WTC11 (cell line): ENCODE results near the gene NANP. TPM values are rescaled to one million over a fixed set of nuclear protein-coding genes. Genes with fewer than 3 reads are reported as not detected.

ENCODE experiments used
- ATF1 ChIP-seq: sonication (generic); formaldehyde crosslinking; IDR thresholded peaks from 2 replicates; pipeline ENCODE4 v1.8.1; 2023; ENCODE audit warnings: mild to moderate bottlenecking, moderate library complexity, missing genetic modification reagents
- ELF4 ChIP-seq: sonication (generic); formaldehyde crosslinking; IDR thresholded peaks from 2 replicates; pipeline ENCODE4 v1.8.1; 2022; ENCODE audit warnings: low read depth, mild to moderate bottlenecking, moderate library complexity, missing genetic modification reagents
- FOXP1 ChIP-seq: sonication (generic); formaldehyde crosslinking; IDR thresholded peaks from 2 replicates; pipeline ENCODE4 v1.8.0; 2022; ENCODE audit warnings: missing genetic modification reagents, mild to moderate bottlenecking, moderate library complexity, borderline replicate concordance
- HMGA2 ChIP-seq: fragments of 250-450 bp; sonication (Bioruptor Pico); IDR thresholded peaks from 2 replicates; pipeline ENCODE4 v1.4.0; 2021; ENCODE audit warnings: mild to moderate bottlenecking, moderate library complexity
- JUN ChIP-seq: sonication (generic); formaldehyde crosslinking; IDR thresholded peaks from 2 replicates; pipeline ENCODE4 v1.8.0; 2023; ENCODE audit warnings: mild to moderate bottlenecking, missing genetic modification reagents
- KAT7 ChIP-seq: sonication (generic); formaldehyde crosslinking; IDR thresholded peaks from 2 replicates; pipeline ENCODE4 v1.8.1; 2023; ENCODE audit warnings: missing genetic modification reagents, mild to moderate bottlenecking, borderline replicate concordance
- NFE2L1 ChIP-seq: sonication (generic); formaldehyde crosslinking; IDR thresholded peaks from 2 replicates; pipeline ENCODE4 v1.8.1; 2023; ENCODE audit warnings: missing genetic modification reagents
- NR1H2 ChIP-seq: sonication (generic); formaldehyde crosslinking; IDR thresholded peaks from 2 replicates; pipeline ENCODE4 v1.9.0; 2021; ENCODE audit warnings: mild to moderate bottlenecking, moderate library complexity, missing genetic modification reagents
- SOX15 ChIP-seq: fragments of 250-450 bp; sonication (Bioruptor Pico); IDR thresholded peaks from 2 replicates; pipeline ENCODE4 v1.9.0; 2021; ENCODE audit warnings: mild to moderate bottlenecking
- ZBTB21 ChIP-seq: sonication (generic); formaldehyde crosslinking; IDR thresholded peaks from 2 replicates; pipeline ENCODE4 v1.8.1; 2023; ENCODE audit warnings: mild to moderate bottlenecking, missing genetic modification reagents, borderline replicate concordance
- total RNA-seq: library from RNA; stranded (reverse); gene quantifications from 3 replicates; pipeline ENCODE4 v1.2.3, GENCODE V29; 2021
- TF ChIP-seq, protein P1 (sequence below): sonication (generic); formaldehyde crosslinking; IDR thresholded peaks from 2 replicates; pipeline ENCODE4 v1.8.0; 2023; ENCODE audit warnings: missing genetic modification reagents, mild to moderate bottlenecking, borderline replicate concordance
- TF ChIP-seq, protein P2 (sequence below): fragments of 250-450 bp; sonication (Bioruptor Pico); IDR thresholded peaks from 2 replicates; pipeline ENCODE4 v1.9.0; 2021; ENCODE audit warnings: mild to moderate bottlenecking, borderline replicate concordance
- TF ChIP-seq, protein P3 (sequence below): sonication (generic); formaldehyde crosslinking; IDR thresholded peaks from 2 replicates; pipeline ENCODE4 v1.8.1; 2022; ENCODE audit warnings: mild to moderate bottlenecking, missing genetic modification reagents, moderate library complexity, borderline replicate concordance
- TF ChIP-seq, protein P4 (sequence below): fragments of 250-450 bp; sonication (Bioruptor Pico); IDR thresholded peaks from 2 replicates; pipeline ENCODE4 v1.8.0; 2021; ENCODE audit warnings: mild to moderate bottlenecking
- TF ChIP-seq, protein P5 (sequence below): sonication (generic); formaldehyde crosslinking; IDR thresholded peaks from 2 replicates; pipeline ENCODE4 v1.8.1; 2022; ENCODE audit warnings: mild to moderate bottlenecking, moderate library complexity, missing genetic modification reagents
- TF ChIP-seq, protein P6 (sequence below): sonication (generic); formaldehyde crosslinking; IDR thresholded peaks from 2 replicates; pipeline ENCODE4 v1.8.0; 2022; ENCODE audit warnings: mild to moderate bottlenecking, missing genetic modification reagents
- TF ChIP-seq, protein P7 (sequence below): sonication (generic); formaldehyde crosslinking; IDR thresholded peaks from 2 replicates; pipeline ENCODE4 v1.8.1; 2023; ENCODE audit warnings: mild to moderate bottlenecking, missing genetic modification reagents, moderate library complexity
- TF ChIP-seq, protein P8 (sequence below): sonication (generic); formaldehyde crosslinking; IDR thresholded peaks from 2 replicates; pipeline ENCODE4 v1.8.0; 2022; ENCODE audit warnings: mild to moderate bottlenecking, missing genetic modification reagents
- TF ChIP-seq, protein P9 (sequence below): sonication (generic); formaldehyde crosslinking; IDR thresholded peaks from 2 replicates; pipeline ENCODE4 v1.8.1; 2023; ENCODE audit warnings: mild to moderate bottlenecking, missing genetic modification reagents

Gene NANP
- total RNA-seq, 1 experiment from 2014 or later: 4.8 TPM

DNA sequence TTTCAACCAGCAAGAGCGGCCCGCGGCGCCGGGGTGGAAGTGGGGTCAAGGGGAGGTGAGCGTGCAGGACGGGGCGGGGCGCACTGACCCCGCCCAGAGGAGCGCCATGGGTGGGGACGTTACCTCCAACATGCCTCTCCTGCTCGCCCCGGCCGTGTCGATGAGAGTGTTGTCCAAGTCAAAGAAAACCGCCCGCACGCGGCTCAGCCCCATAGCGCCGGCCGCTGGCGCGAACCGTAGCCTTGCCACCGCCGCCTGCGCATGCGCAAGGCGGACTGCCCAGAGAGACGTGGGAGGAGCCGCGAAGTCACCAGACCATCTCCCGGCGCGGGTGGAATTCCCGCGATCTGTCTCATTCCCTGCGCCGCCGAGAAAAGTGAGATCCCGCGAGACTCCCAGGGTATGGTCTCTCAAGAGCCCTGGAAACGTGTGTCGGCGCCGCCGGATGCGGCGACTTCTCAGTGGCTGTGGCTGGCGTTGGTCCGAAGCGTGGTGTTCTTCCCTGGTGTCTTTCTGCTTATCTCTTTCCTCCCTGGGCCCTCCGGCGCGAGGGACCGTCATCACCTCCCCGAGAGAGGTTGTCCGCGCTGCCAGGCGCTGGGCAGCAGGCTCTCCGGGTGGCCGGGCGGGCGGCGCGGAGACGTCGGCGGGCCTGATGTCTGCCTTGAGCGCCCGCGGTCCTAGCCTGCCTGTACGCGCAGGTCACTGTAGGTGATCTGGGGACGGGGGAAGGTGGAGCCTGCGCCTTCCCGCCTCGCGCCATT lies at the start of gene NANP (continued):
- TF ChIP-seq, protein P1, sequence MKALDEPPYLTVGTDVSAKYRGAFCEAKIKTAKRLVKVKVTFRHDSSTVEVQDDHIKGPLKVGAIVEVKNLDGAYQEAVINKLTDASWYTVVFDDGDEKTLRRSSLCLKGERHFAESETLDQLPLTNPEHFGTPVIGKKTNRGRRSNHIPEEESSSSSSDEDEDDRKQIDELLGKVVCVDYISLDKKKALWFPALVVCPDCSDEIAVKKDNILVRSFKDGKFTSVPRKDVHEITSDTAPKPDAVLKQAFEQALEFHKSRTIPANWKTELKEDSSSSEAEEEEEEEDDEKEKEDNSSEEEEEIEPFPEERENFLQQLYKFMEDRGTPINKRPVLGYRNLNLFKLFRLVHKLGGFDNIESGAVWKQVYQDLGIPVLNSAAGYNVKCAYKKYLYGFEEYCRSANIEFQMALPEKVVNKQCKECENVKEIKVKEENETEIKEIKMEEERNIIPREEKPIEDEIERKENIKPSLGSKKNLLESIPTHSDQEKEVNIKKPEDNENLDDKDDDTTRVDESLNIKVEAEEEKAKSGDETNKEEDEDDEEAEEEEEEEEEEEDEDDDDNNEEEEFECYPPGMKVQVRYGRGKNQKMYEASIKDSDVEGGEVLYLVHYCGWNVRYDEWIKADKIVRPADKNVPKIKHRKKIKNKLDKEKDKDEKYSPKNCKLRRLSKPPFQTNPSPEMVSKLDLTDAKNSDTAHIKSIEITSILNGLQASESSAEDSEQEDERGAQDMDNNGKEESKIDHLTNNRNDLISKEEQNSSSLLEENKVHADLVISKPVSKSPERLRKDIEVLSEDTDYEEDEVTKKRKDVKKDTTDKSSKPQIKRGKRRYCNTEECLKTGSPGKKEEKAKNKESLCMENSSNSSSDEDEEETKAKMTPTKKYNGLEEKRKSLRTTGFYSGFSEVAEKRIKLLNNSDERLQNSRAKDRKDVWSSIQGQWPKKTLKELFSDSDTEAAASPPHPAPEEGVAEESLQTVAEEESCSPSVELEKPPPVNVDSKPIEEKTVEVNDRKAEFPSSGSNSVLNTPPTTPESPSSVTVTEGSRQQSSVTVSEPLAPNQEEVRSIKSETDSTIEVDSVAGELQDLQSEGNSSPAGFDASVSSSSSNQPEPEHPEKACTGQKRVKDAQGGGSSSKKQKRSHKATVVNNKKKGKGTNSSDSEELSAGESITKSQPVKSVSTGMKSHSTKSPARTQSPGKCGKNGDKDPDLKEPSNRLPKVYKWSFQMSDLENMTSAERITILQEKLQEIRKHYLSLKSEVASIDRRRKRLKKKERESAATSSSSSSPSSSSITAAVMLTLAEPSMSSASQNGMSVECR (CRISPR knock-in tag): peak; percentile 94
- TF ChIP-seq, protein P2, sequence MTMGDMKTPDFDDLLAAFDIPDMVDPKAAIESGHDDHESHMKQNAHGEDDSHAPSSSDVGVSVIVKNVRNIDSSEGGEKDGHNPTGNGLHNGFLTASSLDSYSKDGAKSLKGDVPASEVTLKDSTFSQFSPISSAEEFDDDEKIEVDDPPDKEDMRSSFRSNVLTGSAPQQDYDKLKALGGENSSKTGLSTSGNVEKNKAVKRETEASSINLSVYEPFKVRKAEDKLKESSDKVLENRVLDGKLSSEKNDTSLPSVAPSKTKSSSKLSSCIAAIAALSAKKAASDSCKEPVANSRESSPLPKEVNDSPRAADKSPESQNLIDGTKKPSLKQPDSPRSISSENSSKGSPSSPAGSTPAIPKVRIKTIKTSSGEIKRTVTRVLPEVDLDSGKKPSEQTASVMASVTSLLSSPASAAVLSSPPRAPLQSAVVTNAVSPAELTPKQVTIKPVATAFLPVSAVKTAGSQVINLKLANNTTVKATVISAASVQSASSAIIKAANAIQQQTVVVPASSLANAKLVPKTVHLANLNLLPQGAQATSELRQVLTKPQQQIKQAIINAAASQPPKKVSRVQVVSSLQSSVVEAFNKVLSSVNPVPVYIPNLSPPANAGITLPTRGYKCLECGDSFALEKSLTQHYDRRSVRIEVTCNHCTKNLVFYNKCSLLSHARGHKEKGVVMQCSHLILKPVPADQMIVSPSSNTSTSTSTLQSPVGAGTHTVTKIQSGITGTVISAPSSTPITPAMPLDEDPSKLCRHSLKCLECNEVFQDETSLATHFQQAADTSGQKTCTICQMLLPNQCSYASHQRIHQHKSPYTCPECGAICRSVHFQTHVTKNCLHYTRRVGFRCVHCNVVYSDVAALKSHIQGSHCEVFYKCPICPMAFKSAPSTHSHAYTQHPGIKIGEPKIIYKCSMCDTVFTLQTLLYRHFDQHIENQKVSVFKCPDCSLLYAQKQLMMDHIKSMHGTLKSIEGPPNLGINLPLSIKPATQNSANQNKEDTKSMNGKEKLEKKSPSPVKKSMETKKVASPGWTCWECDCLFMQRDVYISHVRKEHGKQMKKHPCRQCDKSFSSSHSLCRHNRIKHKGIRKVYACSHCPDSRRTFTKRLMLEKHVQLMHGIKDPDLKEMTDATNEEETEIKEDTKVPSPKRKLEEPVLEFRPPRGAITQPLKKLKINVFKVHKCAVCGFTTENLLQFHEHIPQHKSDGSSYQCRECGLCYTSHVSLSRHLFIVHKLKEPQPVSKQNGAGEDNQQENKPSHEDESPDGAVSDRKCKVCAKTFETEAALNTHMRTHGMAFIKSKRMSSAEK: no peak
- TF ChIP-seq JUN (CRISPR knock-in tag) (peak; percentile 65; the same call in 1 of the 2 replicates), ZBTB21 (CRISPR knock-in tag) (peak; percentile 21; the same call in 1 of the 2 replicates), HMGA2 (no peak), NR1H2 (CRISPR knock-in tag) (peak; percentile 81; the same call in 1 of the 2 replicates), NFE2L1 (peak; percentile 77; the same call in 1 of the 2 replicates), KAT7 (0 out of 2 replicates have a peak, but pooled peaks have one; percentile 49), ELF4 (CRISPR knock-in tag) (no peak), FOXP1 (CRISPR knock-in tag) (peak; percentile 86), ATF1 (CRISPR knock-in tag) (0 out of 2 replicates have a peak, but pooled peaks have one; percentile 22), SOX15 (no peak)
- TF ChIP-seq, protein P3, sequence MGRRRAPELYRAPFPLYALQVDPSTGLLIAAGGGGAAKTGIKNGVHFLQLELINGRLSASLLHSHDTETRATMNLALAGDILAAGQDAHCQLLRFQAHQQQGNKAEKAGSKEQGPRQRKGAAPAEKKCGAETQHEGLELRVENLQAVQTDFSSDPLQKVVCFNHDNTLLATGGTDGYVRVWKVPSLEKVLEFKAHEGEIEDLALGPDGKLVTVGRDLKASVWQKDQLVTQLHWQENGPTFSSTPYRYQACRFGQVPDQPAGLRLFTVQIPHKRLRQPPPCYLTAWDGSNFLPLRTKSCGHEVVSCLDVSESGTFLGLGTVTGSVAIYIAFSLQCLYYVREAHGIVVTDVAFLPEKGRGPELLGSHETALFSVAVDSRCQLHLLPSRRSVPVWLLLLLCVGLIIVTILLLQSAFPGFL: peak; percentile 77; the same call in 1 of the 2 replicates
- TF ChIP-seq, protein P4, sequence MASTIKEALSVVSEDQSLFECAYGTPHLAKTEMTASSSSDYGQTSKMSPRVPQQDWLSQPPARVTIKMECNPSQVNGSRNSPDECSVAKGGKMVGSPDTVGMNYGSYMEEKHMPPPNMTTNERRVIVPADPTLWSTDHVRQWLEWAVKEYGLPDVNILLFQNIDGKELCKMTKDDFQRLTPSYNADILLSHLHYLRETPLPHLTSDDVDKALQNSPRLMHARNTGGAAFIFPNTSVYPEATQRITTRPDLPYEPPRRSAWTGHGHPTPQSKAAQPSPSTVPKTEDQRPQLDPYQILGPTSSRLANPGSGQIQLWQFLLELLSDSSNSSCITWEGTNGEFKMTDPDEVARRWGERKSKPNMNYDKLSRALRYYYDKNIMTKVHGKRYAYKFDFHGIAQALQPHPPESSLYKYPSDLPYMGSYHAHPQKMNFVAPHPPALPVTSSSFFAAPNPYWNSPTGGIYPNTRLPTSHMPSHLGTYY (CRISPR knock-in tag): no peak
- TF ChIP-seq, protein P5, sequence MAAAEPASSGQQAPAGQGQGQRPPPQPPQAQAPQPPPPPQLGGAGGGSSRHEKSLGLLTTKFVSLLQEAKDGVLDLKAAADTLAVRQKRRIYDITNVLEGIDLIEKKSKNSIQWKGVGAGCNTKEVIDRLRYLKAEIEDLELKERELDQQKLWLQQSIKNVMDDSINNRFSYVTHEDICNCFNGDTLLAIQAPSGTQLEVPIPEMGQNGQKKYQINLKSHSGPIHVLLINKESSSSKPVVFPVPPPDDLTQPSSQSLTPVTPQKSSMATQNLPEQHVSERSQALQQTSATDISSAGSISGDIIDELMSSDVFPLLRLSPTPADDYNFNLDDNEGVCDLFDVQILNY (CRISPR knock-in tag): peak; percentile 90
- TF ChIP-seq, protein P6, sequence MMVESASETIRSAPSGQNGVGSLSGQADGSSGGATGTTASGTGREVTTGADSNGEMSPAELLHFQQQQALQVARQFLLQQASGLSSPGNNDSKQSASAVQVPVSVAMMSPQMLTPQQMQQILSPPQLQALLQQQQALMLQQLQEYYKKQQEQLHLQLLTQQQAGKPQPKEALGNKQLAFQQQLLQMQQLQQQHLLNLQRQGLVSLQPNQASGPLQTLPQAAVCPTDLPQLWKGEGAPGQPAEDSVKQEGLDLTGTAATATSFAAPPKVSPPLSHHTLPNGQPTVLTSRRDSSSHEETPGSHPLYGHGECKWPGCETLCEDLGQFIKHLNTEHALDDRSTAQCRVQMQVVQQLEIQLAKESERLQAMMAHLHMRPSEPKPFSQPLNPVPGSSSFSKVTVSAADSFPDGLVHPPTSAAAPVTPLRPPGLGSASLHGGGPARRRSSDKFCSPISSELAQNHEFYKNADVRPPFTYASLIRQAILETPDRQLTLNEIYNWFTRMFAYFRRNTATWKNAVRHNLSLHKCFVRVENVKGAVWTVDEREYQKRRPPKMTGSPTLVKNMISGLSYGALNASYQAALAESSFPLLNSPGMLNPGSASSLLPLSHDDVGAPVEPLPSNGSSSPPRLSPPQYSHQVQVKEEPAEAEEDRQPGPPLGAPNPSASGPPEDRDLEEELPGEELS (CRISPR knock-in tag): peak; percentile 90
- TF ChIP-seq, protein P7, sequence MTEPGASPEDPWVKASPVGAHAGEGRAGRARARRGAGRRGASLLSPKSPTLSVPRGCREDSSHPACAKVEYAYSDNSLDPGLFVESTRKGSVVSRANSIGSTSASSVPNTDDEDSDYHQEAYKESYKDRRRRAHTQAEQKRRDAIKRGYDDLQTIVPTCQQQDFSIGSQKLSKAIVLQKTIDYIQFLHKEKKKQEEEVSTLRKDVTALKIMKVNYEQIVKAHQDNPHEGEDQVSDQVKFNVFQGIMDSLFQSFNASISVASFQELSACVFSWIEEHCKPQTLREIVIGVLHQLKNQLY (CRISPR knock-in tag): 0 out of 2 replicates have a peak, but pooled peaks have one; percentile 23
- TF ChIP-seq, protein P8, sequence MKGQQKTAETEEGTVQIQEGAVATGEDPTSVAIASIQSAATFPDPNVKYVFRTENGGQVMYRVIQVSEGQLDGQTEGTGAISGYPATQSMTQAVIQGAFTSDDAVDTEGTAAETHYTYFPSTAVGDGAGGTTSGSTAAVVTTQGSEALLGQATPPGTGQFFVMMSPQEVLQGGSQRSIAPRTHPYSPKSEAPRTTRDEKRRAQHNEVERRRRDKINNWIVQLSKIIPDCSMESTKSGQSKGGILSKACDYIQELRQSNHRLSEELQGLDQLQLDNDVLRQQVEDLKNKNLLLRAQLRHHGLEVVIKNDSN: peak; percentile 59; the same call in 1 of the 2 replicates
- TF ChIP-seq, protein P9, sequence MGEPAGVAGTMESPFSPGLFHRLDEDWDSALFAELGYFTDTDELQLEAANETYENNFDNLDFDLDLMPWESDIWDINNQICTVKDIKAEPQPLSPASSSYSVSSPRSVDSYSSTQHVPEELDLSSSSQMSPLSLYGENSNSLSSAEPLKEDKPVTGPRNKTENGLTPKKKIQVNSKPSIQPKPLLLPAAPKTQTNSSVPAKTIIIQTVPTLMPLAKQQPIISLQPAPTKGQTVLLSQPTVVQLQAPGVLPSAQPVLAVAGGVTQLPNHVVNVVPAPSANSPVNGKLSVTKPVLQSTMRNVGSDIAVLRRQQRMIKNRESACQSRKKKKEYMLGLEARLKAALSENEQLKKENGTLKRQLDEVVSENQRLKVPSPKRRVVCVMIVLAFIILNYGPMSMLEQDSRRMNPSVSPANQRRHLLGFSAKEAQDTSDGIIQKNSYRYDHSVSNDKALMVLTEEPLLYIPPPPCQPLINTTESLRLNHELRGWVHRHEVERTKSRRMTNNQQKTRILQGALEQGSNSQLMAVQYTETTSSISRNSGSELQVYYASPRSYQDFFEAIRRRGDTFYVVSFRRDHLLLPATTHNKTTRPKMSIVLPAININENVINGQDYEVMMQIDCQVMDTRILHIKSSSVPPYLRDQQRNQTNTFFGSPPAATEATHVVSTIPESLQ (CRISPR knock-in tag): no peak; the same call in 1 of the 2 replicates
